Neural cell (in vitro differentiated cells): ENCODE measurements around the gene LLPH.

Source experiments
- EP300 ChIP-seq: fragments of 450-650 bp; conservative IDR thresholded peaks from 2 replicates; pipeline ENCODE4 v1.6.1; 2014; ENCODE audit warnings: antibody characterized with exemption, mild to moderate bottlenecking, moderate library complexity; ENCODE audit not compliant: poor library complexity, severe bottlenecking
- EZH2 ChIP-seq: fragments of 200-600, 300-800 bp; shearing (Covaris generic), sonication (generic); IDR thresholded peaks from 2 replicates; pipeline ENCODE4 v1.6.1; 2014; ENCODE audit warnings: antibody characterized with exemption, low read length, borderline replicate concordance, mild to moderate bottlenecking; ENCODE audit not compliant: insufficient read depth, poor library complexity, severe bottlenecking
- POLR2AphosphoS5 ChIP-seq: IDR thresholded peaks from 2 replicates; pipeline ENCODE4 v1.6.1; 2012
- RAD21 ChIP-seq: fragments of 450-650 bp; conservative IDR thresholded peaks from 2 replicates; pipeline ENCODE4 v1.6.1; 2014; ENCODE audit warnings: antibody characterized with exemption, mild to moderate bottlenecking, moderate library complexity
- SMC3 ChIP-seq: fragments of 450-650 bp; conservative IDR thresholded peaks from 2 replicates; pipeline ENCODE4 v1.6.1; 2014; ENCODE audit warnings: antibody characterized with exemption, mild to moderate bottlenecking, moderate library complexity; ENCODE audit not compliant: poor library complexity
- TAF1 ChIP-seq: IDR thresholded peaks from 2 replicates; pipeline ENCODE4 v1.6.1; 2012; ENCODE audit warnings: low read depth
- TF ChIP-seq, protein P1 (sequence below): fragments of 450-650 bp; IDR thresholded peaks from 2 replicates; pipeline ENCODE4 v1.5.1; 2014; ENCODE audit warnings: antibody characterized with exemption, mild to moderate bottlenecking, moderate library complexity; ENCODE audit not compliant: poor library complexity, severe bottlenecking
- TF ChIP-seq, protein P2 (sequence below): IDR thresholded peaks from 2 replicates; pipeline ENCODE4 v1.6.1; 2012; ENCODE audit warnings: borderline replicate concordance

DNA sequence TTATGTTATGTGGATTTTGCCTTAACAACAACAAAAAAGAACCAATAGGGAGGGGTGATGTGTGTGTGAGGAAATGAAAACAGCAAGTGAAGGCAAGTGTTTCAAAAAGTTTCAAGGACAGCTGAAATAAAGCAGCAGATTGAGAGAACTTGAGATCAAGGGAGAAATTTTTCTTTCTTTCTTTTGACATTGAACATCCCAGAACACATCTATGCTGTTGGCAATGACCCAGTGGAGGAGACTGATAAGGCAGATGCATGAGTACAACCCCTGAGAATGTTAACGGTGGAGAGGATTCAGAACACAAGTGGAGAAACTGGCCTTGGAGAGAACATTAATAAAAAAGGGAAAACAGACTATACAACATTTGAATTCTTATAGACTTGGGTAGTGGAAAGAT is 2.9 kb downstream of the LLPH start:
- TF ChIP-seq POLR2AphosphoS5 (no peak), EP300 (no peak), EZH2 (no peak), TAF1 (no peak), RAD21 (no peak), SMC3 (no peak)
- TF ChIP-seq, protein P1, sequence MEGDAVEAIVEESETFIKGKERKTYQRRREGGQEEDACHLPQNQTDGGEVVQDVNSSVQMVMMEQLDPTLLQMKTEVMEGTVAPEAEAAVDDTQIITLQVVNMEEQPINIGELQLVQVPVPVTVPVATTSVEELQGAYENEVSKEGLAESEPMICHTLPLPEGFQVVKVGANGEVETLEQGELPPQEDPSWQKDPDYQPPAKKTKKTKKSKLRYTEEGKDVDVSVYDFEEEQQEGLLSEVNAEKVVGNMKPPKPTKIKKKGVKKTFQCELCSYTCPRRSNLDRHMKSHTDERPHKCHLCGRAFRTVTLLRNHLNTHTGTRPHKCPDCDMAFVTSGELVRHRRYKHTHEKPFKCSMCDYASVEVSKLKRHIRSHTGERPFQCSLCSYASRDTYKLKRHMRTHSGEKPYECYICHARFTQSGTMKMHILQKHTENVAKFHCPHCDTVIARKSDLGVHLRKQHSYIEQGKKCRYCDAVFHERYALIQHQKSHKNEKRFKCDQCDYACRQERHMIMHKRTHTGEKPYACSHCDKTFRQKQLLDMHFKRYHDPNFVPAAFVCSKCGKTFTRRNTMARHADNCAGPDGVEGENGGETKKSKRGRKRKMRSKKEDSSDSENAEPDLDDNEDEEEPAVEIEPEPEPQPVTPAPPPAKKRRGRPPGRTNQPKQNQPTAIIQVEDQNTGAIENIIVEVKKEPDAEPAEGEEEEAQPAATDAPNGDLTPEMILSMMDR: no peak
- TF ChIP-seq, protein P2, sequence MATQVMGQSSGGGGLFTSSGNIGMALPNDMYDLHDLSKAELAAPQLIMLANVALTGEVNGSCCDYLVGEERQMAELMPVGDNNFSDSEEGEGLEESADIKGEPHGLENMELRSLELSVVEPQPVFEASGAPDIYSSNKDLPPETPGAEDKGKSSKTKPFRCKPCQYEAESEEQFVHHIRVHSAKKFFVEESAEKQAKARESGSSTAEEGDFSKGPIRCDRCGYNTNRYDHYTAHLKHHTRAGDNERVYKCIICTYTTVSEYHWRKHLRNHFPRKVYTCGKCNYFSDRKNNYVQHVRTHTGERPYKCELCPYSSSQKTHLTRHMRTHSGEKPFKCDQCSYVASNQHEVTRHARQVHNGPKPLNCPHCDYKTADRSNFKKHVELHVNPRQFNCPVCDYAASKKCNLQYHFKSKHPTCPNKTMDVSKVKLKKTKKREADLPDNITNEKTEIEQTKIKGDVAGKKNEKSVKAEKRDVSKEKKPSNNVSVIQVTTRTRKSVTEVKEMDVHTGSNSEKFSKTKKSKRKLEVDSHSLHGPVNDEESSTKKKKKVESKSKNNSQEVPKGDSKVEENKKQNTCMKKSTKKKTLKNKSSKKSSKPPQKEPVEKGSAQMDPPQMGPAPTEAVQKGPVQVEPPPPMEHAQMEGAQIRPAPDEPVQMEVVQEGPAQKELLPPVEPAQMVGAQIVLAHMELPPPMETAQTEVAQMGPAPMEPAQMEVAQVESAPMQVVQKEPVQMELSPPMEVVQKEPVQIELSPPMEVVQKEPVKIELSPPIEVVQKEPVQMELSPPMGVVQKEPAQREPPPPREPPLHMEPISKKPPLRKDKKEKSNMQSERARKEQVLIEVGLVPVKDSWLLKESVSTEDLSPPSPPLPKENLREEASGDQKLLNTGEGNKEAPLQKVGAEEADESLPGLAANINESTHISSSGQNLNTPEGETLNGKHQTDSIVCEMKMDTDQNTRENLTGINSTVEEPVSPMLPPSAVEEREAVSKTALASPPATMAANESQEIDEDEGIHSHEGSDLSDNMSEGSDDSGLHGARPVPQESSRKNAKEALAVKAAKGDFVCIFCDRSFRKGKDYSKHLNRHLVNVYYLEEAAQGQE: no peak
